Endothelial cell of umbilical vein (primary cell): Measurements from ENCODE around the gene DNAH1. TPM values are rescaled to one million over a fixed set of nuclear protein-coding genes. Genes with fewer than 3 reads are reported as not detected.

ENCODE experiments used
- BruUV-seq: library from RNA; stranded (reverse); fragments of 400-500 nt; replicated peaks from 2 replicates; lab custom pipeline; 2021; lab: Mats Ljungman, UMichigan
- CTCF ChIA-PET: fragments of 300-600, 350-600 bp; sonication (Branson Sonifier 250); formaldehyde crosslinking; loops from one replicate; lab custom pipeline; 2021; ENCODE audit warnings: antibody characterized with exemption, inconsistent platforms; lab: Charles Lee
- POLR2A ChIA-PET: fragments of 300-600, 350-600 bp; sonication (Branson Sonifier 250); formaldehyde crosslinking; loops from one replicate; lab custom pipeline; 2021; ENCODE audit warnings: antibody characterized with exemption, inconsistent platforms; lab: Charles Lee
- DNase-seq: peaks from one replicate; pipeline ENCODE4 v3.0.0-alpha.2; 2011; ENCODE audit warnings: low read depth, low spot score
- FAIRE-seq: peaks from 2 replicates; lab custom pipeline; 2011; peaks lifted over from hg19 to GRCh38; lab: Jason Lieb, UNC
- H2AFZ ChIP-seq: 2 replicates; pipeline ENCODE4 v1.6.0; 2012; ENCODE audit warnings: low read depth, low read length, control low read depth, inconsistent platforms
- H3K27ac ChIP-seq: 2 replicates; pipeline ENCODE4 v1.5.1; 2011; ENCODE audit warnings: low read depth, mild to moderate bottlenecking, control low read depth, low read length, moderate library complexity; ENCODE audit not compliant: insufficient read depth
- H3K27me3 ChIP-seq, 2 experiments: 2 replicates each; pipeline versions ENCODE4 v1.6.0 to v1.6.1; 2011; ENCODE audit warnings: low read length in 2 of 2, mixed read lengths in 1 of 2; ENCODE audit not compliant: control insufficient read depth in 2 of 2, insufficient read depth in 2 of 2
- H3K36me3 ChIP-seq, 2 experiments: 2 replicates in 1 of 2; 3 replicates in 1 of 2; pipeline ENCODE4 v1.5.1; 2011; ENCODE audit warnings: low read length in 2 of 2, mild to moderate bottlenecking in 1 of 2, moderate library complexity in 1 of 2; ENCODE audit not compliant: control insufficient read depth in 2 of 2, insufficient read depth in 2 of 2; ENCODE audit errors: extremely low read depth in 1 of 2
- H3K4me1 ChIP-seq: 3 replicates; pipeline ENCODE4 v1.5.1; 2011; ENCODE audit warnings: mild to moderate bottlenecking, low read length; ENCODE audit not compliant: control insufficient read depth, insufficient read depth; ENCODE audit errors: extremely low read depth
- H3K4me2 ChIP-seq: 2 replicates; pipeline ENCODE4 v1.6.1; 2011; ENCODE audit warnings: low read length, control low read depth, mixed read lengths; ENCODE audit not compliant: insufficient read depth
- H3K4me3 ChIP-seq, 3 experiments: fragments of 200-600 bp in 1 of 3; sonication (generic), shearing (Covaris generic) in 1 of 3; replicated peaks in 1 of 3; 2 replicates each; pipeline ENCODE4 v1.5.1; 2011 to 2016; ENCODE audit warnings: control low read depth in 3 of 3, low read length in 3 of 3, mild to moderate bottlenecking in 2 of 3, inconsistent platforms in 1 of 3, low read depth in 1 of 3, moderate library complexity in 1 of 3; ENCODE audit not compliant: insufficient read depth in 1 of 3
- H3K79me2 ChIP-seq: 2 replicates; pipeline ENCODE4 v1.6.0; 2012; ENCODE audit warnings: low read length, inconsistent platforms; ENCODE audit not compliant: control insufficient read depth, insufficient read depth
- H3K9ac ChIP-seq: replicated peaks from 2 replicates; pipeline ENCODE3; 2011; ENCODE audit warnings: low read length, control low read depth; ENCODE audit not compliant: insufficient read depth; ENCODE audit errors: extremely low read depth
- H3K9me1 ChIP-seq: replicated peaks from 3 replicates; pipeline ENCODE4 v1.6.0; 2011; ENCODE audit warnings: mild to moderate bottlenecking, low read length; ENCODE audit not compliant: control insufficient read depth, insufficient read depth; ENCODE audit errors: extremely low read depth
- H3K9me3 ChIP-seq: replicated peaks from 2 replicates; pipeline ENCODE4 v1.5.1; 2012; ENCODE audit warnings: low read length, inconsistent platforms; ENCODE audit not compliant: control insufficient read depth, insufficient read depth
- H4K20me1 ChIP-seq: replicated peaks from 2 replicates; pipeline ENCODE3; 2011; ENCODE audit warnings: mild to moderate bottlenecking, low read length; ENCODE audit not compliant: control insufficient read depth, insufficient read depth; ENCODE audit errors: extremely low read depth
- CTCF ChIP-seq, 2 donors: IDR thresholded peaks; 1 replicate in 1 of 2; 2 replicates in 1 of 2; pipeline ENCODE4 v1.5.1; 2011; ENCODE audit warnings: low read length in 2 of 2, mild to moderate bottlenecking in 2 of 2, moderate library complexity in 2 of 2, control low read depth in 1 of 2, inconsistent platforms in 1 of 2, low read depth in 1 of 2; ENCODE audit not compliant: insufficient read depth in 1 of 2; ENCODE audit errors: extremely low read depth in 1 of 2
- EZH2 ChIP-seq: IDR thresholded peaks from 2 replicates; pipeline ENCODE4 v1.6.1; 2012; ENCODE audit warnings: borderline replicate concordance, low read depth, mild to moderate bottlenecking, moderate library complexity, low read length, inconsistent platforms; ENCODE audit not compliant: severe bottlenecking
- FOS ChIP-seq: IDR thresholded peaks from 2 replicates; pipeline ENCODE4 v1.6.1; 2011; ENCODE audit warnings: mild to moderate bottlenecking, low read length, moderate library complexity, borderline replicate concordance; ENCODE audit not compliant: insufficient read depth
- GATA2 ChIP-seq: IDR thresholded peaks from 2 replicates; pipeline ENCODE4 v1.7.0; 2011; ENCODE audit warnings: low read depth, mild to moderate bottlenecking, moderate library complexity, mixed read lengths, low read length; ENCODE audit not compliant: insufficient read length, insufficient read depth
- JUN ChIP-seq: IDR thresholded peaks from 2 replicates; pipeline ENCODE4 v1.6.1; 2011; ENCODE audit warnings: borderline replicate concordance, low read depth; ENCODE audit not compliant: insufficient read length, insufficient read depth
- MAX ChIP-seq: IDR thresholded peaks from 2 replicates; pipeline ENCODE4 v1.6.1; 2011; ENCODE audit not compliant: insufficient read depth, insufficient read length
- MYC ChIP-seq: IDR thresholded peaks from one replicate; pipeline ENCODE4 v1.6.1; 2011; ENCODE audit warnings: mild to moderate bottlenecking, low read depth, low read length
- POLR2A ChIP-seq: IDR thresholded peaks from 2 replicates; pipeline ENCODE4 v1.6.1; 2012; ENCODE audit warnings: low read depth, mild to moderate bottlenecking, control low read depth, low read length
- POLR2AphosphoS5 ChIP-seq: IDR thresholded peaks from 2 replicates; pipeline ENCODE4 v1.6.1; 2012; ENCODE audit warnings: low read depth, mild to moderate bottlenecking, control low read depth, low read length, moderate library complexity; ENCODE audit not compliant: insufficient read depth
- dilution Hi-C: fragments of 300-500 bp; cut with MboI; formaldehyde crosslinking; loops from one replicate; pipeline ENCODE4 v1.15.0; 2019; ENCODE audit warnings: low sequenced_read_pairs; ENCODE audit not compliant: extremely low pct_ligation_motif_present
- intact Hi-C: fragments of 100-400 bp; cut with micrococcal nuclease; formaldehyde crosslinking; loops from one replicate; pipeline ENCODE4 v1.10.0; 2022
- polyA plus RNA-seq, 4 experiments: library from polyadenylated mRNA; depleted of rRNA in 3 of 4; stranded (reverse) in 3 of 4; unstranded in 1 of 4; fragments of >200 nt; gene quantifications; 2 replicates each; pipeline versions ENCODE4 v1.2.1 to v1.2.3, GENCODE V29; 2011 to 2012; ENCODE audit warnings: missing spikeins in 1 of 4
- total RNA-seq: library from RNA; stranded (reverse); gene quantifications from 2 replicates; pipeline ENCODE4 v1.2.3, GENCODE V29; 2021

DNAH1 gene
- total and polyA plus RNA-seq, 2 donors (not counting 3 experiments of a cell fraction or from before 2014, with no cell fraction given), result 5.8 to 6.0 TPM

- H3K9me3 ChIP-seq, result no peaks in the 10 kb centered on the region
- no peak overlapping the region for H3K4me3 ChIP-seq
- no peak for TF ChIP-seq FOS
- no peak for TF ChIP-seq MYC
- TF ChIP-seq GATA2, result no peak
- no peak for TF ChIP-seq POLR2AphosphoS5
- no peak for TF ChIP-seq JUN
- no peak for TF ChIP-seq POLR2A
- TF ChIP-seq EZH2, result no peak
- no peak for TF ChIP-seq MAX
- TF ChIP-seq CTCF (IDR thresholded peaks at IDR 0.05; ENCODE audit: extremely low read depth in 1 of 2, insufficient read depth in 1 of 2, low read depth in 1 of 2, low read length in 2 of 2), result no peak
- H3K9me1 ChIP-seq, result no peaks in the 10 kb centered on the region
- no peak overlapping the region for H3K4me2 ChIP-seq
- no peaks in the 10 kb centered on the region for H3K79me2 ChIP-seq
- no peak overlapping the region for H2AFZ ChIP-seq
- no TSS peak for BruUV-seq
- H3K36me3 ChIP-seq, result peaks cover 0 to 18% of the 10 kb centered on the region in 2 experiments
- no peak overlapping the region for H3K27ac ChIP-seq
- intact Hi-C loops (no loop called here), dilution Hi-C loops (no loop called here)
- DNase-seq (no peak), FAIRE-seq (no peak)
- no peaks in the 10 kb centered on the region for H4K20me1 ChIP-seq
- ChIA-PET POLR2A (no interaction called here), CTCF (interaction anchor here (0.7 to 1.7 kb wide), 3 partner anchors 9 to 14 kb away, joined by 3 to 12 read pairs (median 4); no protein-coding TSS in a partner anchor)
- no peak overlapping the region for H3K9ac ChIP-seq
- H3K27me3 ChIP-seq, result no peaks in the 10 kb centered on the region
- H3K4me1 ChIP-seq, result peaks cover 4% of the 10 kb centered on the region
These were observed 125.7 kb downstream of the DNAH1 start for GRCh38 chr3:52441772-52442332.
